Measurements from ENCODE around the gene GALNT17. TPM values are rescaled to one million over a fixed set of nuclear protein-coding genes. Genes with fewer than 3 reads are reported as not detected.

GALNT17 gene
- total RNA-seq, 1 experiment from 2014 or later: not detected

DNA sequence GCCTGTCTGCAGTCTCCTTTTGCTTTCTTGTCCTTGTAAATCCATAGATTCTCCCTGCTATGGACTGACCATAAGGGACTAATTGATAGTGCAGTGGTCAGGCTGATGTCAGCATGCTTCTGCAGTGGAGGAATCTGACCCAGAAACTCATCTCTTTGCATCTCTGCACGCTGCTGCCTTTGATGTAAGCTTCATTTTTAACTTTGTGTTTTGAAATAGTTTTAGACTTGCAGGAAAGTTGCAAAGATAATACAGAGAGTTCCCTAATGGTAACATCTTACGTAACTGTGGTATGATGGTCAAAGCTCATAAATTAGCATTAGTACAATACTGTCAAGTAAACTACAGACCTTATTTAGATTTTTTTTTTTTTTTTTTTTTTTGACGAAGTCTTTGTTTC is 89.6 kb downstream of the GALNT17 start:
- intact Hi-C loops (cut with micrococcal nuclease; ENCODE audit: unreplicated experiment): no loop called here
- BruUV-seq (replicated peaks): no TSS peak
- Histone ChIP-seq H3K27me3 (ENCODE audit: insufficient read depth, low read depth) (peaks cover 8% of the 10 kb centered on the region; the same call in 1 of the 2 replicates), H3K4me1 (replicated peaks; ENCODE audit: insufficient read depth) (no peaks in the 10 kb centered on the region), H3F3A (ENCODE audit: insufficient read depth, low read depth) (no peaks in the 10 kb centered on the region), H3K9me2 (ENCODE audit: insufficient read depth) (no peaks in the 10 kb centered on the region), H4K20me1 (ENCODE audit: insufficient read depth) (no peaks in the 10 kb centered on the region), H3K9me3 (ENCODE audit: insufficient read depth, low read depth) (no peaks in the 10 kb centered on the region), H2AFZ (no peak overlapping the region), H3K4me3 (no peak overlapping the region), H3K36me3 (ENCODE audit: low read depth) (no peaks in the 10 kb centered on the region), H3K4me2 (no peak overlapping the region), H3K27ac (no peak overlapping the region), H3K79me2 (ENCODE audit: low read depth) (no peaks in the 10 kb centered on the region)
- ChIA-PET POLR2A (ENCODE audit: unreplicated experiment) (no interaction called here), CTCF (no interaction called here)
- TF ChIP-seq, protein P1, sequence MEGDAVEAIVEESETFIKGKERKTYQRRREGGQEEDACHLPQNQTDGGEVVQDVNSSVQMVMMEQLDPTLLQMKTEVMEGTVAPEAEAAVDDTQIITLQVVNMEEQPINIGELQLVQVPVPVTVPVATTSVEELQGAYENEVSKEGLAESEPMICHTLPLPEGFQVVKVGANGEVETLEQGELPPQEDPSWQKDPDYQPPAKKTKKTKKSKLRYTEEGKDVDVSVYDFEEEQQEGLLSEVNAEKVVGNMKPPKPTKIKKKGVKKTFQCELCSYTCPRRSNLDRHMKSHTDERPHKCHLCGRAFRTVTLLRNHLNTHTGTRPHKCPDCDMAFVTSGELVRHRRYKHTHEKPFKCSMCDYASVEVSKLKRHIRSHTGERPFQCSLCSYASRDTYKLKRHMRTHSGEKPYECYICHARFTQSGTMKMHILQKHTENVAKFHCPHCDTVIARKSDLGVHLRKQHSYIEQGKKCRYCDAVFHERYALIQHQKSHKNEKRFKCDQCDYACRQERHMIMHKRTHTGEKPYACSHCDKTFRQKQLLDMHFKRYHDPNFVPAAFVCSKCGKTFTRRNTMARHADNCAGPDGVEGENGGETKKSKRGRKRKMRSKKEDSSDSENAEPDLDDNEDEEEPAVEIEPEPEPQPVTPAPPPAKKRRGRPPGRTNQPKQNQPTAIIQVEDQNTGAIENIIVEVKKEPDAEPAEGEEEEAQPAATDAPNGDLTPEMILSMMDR (conservative IDR thresholded peaks at IDR 0.05): no peak
- TF ChIP-seq EZH2 (IDR thresholded peaks at IDR 0.05; ENCODE audit: low read depth): no peak
- DNase-seq: no peak

DNA sequence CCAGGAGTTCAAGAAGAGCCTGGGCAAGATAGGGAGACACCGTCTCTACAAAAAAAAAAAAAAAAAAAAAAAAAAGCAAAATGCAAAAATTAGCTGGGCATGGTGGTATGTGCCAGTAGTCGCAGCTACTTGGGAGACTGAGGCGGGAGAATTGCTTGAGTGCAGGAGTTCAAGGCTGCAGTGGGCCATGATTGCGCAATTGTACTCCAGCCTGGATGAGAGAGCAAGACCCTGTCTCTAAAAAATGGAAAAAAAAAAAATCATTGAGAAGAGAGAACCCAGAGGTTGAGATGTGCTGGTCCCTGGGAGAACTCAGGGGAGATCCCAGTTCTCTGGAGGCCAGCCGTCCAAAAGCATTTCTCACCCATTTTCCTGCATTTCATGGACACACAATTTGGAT is 95.2 kb downstream of the GALNT17 start:
- DNase-seq: no peak
- Histone ChIP-seq H3K79me2 (ENCODE audit: low read depth) (no peaks in the 10 kb centered on the region), H3K9me2 (ENCODE audit: insufficient read depth) (no peaks in the 10 kb centered on the region), H3K27me3 (ENCODE audit: insufficient read depth, low read depth) (peaks cover 8% of the 10 kb centered on the region), H3K4me1 (replicated peaks; ENCODE audit: insufficient read depth) (no peaks in the 10 kb centered on the region), H2AFZ (no peak overlapping the region), H3K4me3 (no peak overlapping the region), H3K36me3 (ENCODE audit: low read depth) (no peaks in the 10 kb centered on the region), H3K27ac (no peak overlapping the region), H3K4me2 (no peak overlapping the region), H4K20me1 (ENCODE audit: insufficient read depth) (no peaks in the 10 kb centered on the region), H3F3A (ENCODE audit: insufficient read depth, low read depth) (no peaks in the 10 kb centered on the region), H3K9me3 (ENCODE audit: insufficient read depth, low read depth) (no peaks in the 10 kb centered on the region)
- TF ChIP-seq, protein P1 (conservative IDR thresholded peaks at IDR 0.05): no peak
- TF ChIP-seq EZH2 (IDR thresholded peaks at IDR 0.05; ENCODE audit: low read depth): no peak
- ChIA-PET POLR2A (ENCODE audit: unreplicated experiment) (no interaction called here), CTCF (no interaction called here)
- intact Hi-C loops (cut with micrococcal nuclease; ENCODE audit: unreplicated experiment): no loop called here
- no TSS peak for BruUV-seq (replicated peaks)

DNA sequence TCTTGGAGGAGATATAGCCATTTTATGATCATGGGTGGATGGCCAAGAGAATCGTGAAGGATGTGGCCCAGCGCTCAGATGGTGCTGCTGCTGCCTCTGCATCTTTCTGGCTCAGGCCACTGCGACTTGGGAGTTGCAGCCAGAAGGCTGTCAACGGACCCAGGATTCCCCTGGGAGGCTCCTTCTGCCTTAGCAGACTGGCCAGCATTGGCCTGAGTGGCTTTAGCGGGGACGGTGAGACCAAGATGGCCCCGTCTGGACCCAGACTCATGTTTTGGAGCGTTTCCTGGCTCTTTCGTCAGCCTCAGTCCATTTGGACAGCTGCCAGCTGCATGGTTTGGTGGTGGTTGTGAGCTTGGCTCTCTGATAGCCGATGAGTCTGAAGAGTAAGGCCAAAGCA is 97.2 kb downstream of the GALNT17 start:
- H3K27ac ChIP-seq: no peak overlapping the region
- CTCF ChIA-PET: no interaction called here

More for the DNA sequence above, 97.2 kb downstream of the GALNT17 start:
- POLR2A ChIA-PET (ENCODE audit: unreplicated experiment): no interaction called here
- Histone ChIP-seq H3K4me2 (no peak overlapping the region), H2AFZ (no peak overlapping the region), H3K27me3 (ENCODE audit: insufficient read depth, low read depth) (peaks cover 17% of the 10 kb centered on the region), H3K4me3 (no peak overlapping the region), H3K9me3 (ENCODE audit: insufficient read depth, low read depth) (no peaks in the 10 kb centered on the region), H3K9me2 (ENCODE audit: insufficient read depth) (no peaks in the 10 kb centered on the region), H4K20me1 (ENCODE audit: insufficient read depth) (no peaks in the 10 kb centered on the region), H3K36me3 (ENCODE audit: low read depth) (no peaks in the 10 kb centered on the region), H3K79me2 (ENCODE audit: low read depth) (no peaks in the 10 kb centered on the region), H3K4me1 (replicated peaks; ENCODE audit: insufficient read depth) (no peaks in the 10 kb centered on the region), H3F3A (ENCODE audit: insufficient read depth, low read depth) (no peaks in the 10 kb centered on the region)
- BruUV-seq (replicated peaks): no TSS peak
- no peak for DNase-seq
- intact Hi-C loops (cut with micrococcal nuclease; ENCODE audit: unreplicated experiment): no loop called here
- TF ChIP-seq EZH2 (IDR thresholded peaks at IDR 0.05; ENCODE audit: low read depth): no peak
- TF ChIP-seq, protein P1 (conservative IDR thresholded peaks at IDR 0.05): no peak
